ENCODE results near the gene PAFAH1B2. TPM values are rescaled to one million over a fixed set of nuclear protein-coding genes. Genes with fewer than 3 reads are reported as not detected.

Gene PAFAH1B2
- total and polyA plus RNA-seq, 10 of the 15 experiments (the other 5 are each of a cell fraction or from before 2014, with no cell fraction given), result 17.6 to 64.8 (median 47.6) TPM

DNA sequence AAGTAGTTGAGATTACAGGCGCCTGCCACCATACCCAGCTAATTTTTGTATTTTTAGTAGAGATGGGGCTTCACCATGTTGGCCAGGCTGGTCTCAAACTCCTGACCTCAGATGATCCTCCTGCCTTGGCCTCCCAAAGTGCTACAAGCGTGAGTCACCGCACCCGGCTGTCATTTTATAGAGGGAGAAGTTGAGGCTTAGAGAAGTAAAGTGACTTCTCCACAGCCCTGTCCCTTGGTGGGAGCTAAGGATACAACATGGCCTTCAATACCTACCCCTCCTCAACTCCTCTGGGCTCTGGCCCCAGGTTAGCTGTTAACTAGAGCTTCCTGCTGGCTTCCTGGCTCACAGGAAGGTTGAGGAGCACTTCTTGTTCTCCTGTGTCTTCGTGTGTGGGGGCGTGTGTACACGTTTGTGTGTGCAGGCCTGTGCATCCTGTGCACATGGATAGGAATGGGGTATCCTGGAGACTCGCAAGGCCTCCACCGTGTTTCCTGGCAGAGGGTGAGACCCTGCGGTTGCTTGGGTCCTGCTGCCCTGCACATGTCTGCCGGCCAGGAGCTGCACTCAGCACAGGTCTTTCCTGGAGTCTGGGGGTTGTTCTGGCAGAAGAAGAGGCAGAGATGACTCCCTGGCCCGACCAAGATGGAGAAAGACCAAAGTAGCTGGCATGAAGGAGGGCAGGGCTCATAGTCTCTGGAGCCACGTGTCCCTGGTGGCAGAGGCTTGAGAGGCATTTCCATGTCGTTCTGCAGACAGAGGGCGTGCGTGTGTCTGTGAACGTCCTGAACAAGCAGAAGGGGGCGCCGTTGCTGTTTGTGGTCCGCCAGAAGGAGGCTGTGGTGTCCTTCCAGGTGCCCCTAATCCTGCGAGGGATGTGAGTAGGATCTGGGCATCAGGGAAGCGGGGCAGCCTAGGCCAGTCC is 36.8 kb downstream of the PAFAH1B2 start (continued):
- TF ChIP-seq MYC (IDR thresholded peaks at IDR 0.05; ENCODE audit: insufficient read depth, insufficient read length, insufficient replicate concordance, low read length, severe bottlenecking) (no peak), FOXK2 (IDR thresholded peaks at IDR 0.05) (no peak), BCLAF1 (IDR thresholded peaks at IDR 0.05) (no peak), FOXM1 (IDR thresholded peaks at IDR 0.05; ENCODE audit: low read depth, low read length) (no peak), TCF3 (IDR thresholded peaks at IDR 0.05; ENCODE audit: borderline replicate concordance, insufficient read depth, low read depth, low read length) (no peak), SIN3A (IDR thresholded peaks at IDR 0.05; ENCODE audit: low read depth, low read length) (peak; percentile 68; the same call in 1 of the 2 replicates), MTA3 (IDR thresholded peaks at IDR 0.05; ENCODE audit: borderline replicate concordance, low read length) (no peak), RB1 (IDR thresholded peaks at IDR 0.05; ENCODE audit: borderline replicate concordance) (no peak), STAT1 (conservative IDR thresholded peaks at IDR 0.05) (no peak), SREBF2 (IDR thresholded peaks at IDR 0.05; ENCODE audit: low read length) (no peak), ZNF622 (IDR thresholded peaks at IDR 0.05) (no peak), EGR1 (IDR thresholded peaks at IDR 0.05; ENCODE audit: borderline replicate concordance in 1 of 2, low read depth in 2 of 2, low read length in 2 of 2) (no peak), RFX5 (IDR thresholded peaks at IDR 0.05; ENCODE audit: low read depth, low read length) (no peak), ATF2 (IDR thresholded peaks at IDR 0.05; ENCODE audit: low read length) (no peak), SMC3 (IDR thresholded peaks at IDR 0.05; ENCODE audit: borderline replicate concordance, low read length) (peak; percentile 67; the same call in 1 of the 2 replicates), STAT3 (IDR thresholded peaks at IDR 0.05; ENCODE audit: low read depth, low read length) (no peak), TBL1XR1 (IDR thresholded peaks at IDR 0.05; ENCODE audit: low read depth, low read length) (0 out of 2 replicates have a peak, but pooled peaks have one; percentile 52)
- TF ChIP-seq, protein P1, sequence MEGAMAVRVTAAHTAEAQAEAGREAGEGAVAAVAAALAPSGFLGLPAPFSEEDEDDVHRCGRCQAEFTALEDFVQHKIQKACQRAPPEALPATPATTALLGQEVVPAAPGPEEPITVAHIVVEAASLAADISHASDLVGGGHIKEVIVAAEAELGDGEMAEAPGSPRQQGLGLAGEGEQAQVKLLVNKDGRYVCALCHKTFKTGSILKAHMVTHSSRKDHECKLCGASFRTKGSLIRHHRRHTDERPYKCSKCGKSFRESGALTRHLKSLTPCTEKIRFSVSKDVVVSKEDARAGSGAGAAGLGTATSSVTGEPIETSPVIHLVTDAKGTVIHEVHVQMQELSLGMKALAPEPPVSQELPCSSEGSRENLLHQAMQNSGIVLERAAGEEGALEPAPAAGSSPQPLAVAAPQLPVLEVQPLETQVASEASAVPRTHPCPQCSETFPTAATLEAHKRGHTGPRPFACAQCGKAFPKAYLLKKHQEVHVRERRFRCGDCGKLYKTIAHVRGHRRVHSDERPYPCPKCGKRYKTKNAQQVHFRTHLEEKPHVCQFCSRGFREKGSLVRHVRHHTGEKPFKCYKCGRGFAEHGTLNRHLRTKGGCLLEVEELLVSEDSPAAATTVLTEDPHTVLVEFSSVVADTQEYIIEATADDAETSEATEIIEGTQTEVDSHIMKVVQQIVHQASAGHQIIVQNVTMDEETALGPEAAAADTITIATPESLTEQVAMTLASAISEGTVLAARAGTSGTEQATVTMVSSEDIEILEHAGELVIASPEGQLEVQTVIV (IDR thresholded peaks at IDR 0.05; ENCODE audit: borderline replicate concordance, partially characterized antibody), result no peak
- TF ChIP-seq, protein P2, sequence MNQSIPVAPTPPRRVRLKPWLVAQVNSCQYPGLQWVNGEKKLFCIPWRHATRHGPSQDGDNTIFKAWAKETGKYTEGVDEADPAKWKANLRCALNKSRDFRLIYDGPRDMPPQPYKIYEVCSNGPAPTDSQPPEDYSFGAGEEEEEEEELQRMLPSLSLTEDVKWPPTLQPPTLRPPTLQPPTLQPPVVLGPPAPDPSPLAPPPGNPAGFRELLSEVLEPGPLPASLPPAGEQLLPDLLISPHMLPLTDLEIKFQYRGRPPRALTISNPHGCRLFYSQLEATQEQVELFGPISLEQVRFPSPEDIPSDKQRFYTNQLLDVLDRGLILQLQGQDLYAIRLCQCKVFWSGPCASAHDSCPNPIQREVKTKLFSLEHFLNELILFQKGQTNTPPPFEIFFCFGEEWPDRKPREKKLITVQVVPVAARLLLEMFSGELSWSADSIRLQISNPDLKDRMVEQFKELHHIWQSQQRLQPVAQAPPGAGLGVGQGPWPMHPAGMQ (IDR thresholded peaks at IDR 0.05; ENCODE audit: borderline replicate concordance), result no peak
